ENCODE measurements around the gene ATP8B1. TPM values are rescaled to one million over a fixed set of nuclear protein-coding genes. Genes with fewer than 3 reads are reported as not detected.
"Not testable (repeated sequence)": the region's sequence is repeated elsewhere in the genome, so short reads cannot be mapped to it uniquely, and the experiment has no call there.

The ATP8B1 gene
- under 1 TPM in 1 of 2 experiments, not detected in 1; 0.25 TPM for total RNA-seq

DNA sequence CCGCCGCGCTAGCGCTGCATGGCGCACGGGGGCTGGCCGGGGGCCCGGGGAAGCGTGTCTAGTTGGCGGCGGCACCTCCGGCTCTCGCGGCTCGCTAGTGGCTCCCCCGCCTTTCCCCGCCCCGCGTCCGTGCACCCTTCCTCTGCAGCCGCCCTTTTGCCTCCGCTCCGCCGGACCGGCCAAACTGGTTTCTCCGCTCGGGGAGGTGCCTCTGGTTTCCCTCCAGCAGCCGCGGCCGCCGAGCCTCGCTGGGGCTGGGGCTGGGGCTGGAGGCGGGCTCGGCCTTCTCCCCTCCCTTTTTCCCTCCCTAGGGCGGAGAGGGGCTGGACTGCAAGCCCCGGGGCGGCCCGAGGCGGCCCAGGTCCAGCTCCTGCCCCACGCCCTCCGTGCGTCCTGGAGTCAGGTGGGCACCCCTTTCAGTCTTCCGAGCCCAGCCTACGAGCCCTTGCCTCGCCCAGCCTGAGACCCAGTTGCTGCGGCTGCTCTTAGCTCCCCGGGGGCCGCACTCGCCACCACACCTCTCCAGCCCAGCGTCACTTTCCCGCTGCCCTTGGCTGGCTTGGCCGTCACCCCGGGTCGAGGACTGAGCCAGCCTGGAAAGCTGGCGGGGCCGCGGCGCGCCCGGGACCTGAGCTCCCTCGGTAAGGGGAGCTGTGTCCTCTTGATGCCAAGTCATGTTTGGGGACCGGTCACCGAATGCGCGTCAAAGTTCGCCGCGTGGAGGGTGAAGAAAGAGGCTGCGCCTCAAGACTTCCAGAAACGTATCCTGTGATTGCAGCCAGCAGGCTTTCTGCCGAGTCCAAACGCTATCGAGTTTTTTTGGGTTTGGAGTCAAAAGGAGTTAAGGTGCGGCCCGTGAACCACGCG, at the start of gene ATP8B1:
TSS of gene ATP8B1 (minus strand) at position 213 of the 867 bp plus-strand sequence. CDS start 71,508 bp downstream, outside the sequence.
- no peak within 1 kb of the TSS for H3K27ac Mint-ChIP-seq
- H3K9me3 Mint-ChIP-seq, result no peaks in the 10 kb centered on the region
- H3K4me3 Mint-ChIP-seq, result peak within 1 kb of the TSS; percentile 83
- POLR2A ChIA-PET, result no interaction called here
- ATAC-seq (ENCODE audit: low read depth) (peak; percentile 40), DNase-seq (peak; percentile 34)
- H3K4me1 Mint-ChIP-seq, result peaks cover 12% of the 10 kb centered on the region
- no peaks in the 10 kb centered on the region for H3K36me3 Mint-ChIP-seq
- peaks cover 69% of the 10 kb centered on the region for H3K27me3 Mint-ChIP-seq

DNA sequence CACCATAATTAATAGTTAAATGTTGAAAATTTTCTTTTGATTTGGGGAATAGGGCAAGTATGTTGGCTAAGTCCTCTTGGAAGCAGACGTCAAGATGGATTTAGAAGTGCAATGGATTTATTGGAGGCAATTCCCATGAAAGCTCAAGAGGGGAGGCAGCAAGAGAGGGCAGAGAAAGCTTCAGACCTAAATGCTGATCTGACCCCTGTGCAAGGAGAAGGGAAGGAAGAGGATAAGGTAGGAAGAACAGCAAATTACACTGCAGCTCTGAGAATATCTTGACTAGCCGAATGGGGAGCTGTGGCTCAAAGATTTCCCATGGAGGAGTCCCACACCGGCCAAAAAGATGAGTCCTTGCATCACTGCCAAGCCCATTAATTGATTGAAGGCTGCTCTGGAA, 46.9 kb upstream of the ATP8B1 start:
- DNase-seq (no peak), ATAC-seq (ENCODE audit: low read depth) (no peak)
- Mint-ChIP-seq H3K9me3 (peaks cover 2% of the 10 kb centered on the region), H3K36me3 (peaks cover 2% of the 10 kb centered on the region), H3K27me3 (peaks cover 42% of the 10 kb centered on the region), H3K4me1 (no peaks in the 10 kb centered on the region), H3K4me3 (no peak overlapping the region), H3K27ac (no peak overlapping the region)
- POLR2A ChIA-PET, result no interaction called here

DNA sequence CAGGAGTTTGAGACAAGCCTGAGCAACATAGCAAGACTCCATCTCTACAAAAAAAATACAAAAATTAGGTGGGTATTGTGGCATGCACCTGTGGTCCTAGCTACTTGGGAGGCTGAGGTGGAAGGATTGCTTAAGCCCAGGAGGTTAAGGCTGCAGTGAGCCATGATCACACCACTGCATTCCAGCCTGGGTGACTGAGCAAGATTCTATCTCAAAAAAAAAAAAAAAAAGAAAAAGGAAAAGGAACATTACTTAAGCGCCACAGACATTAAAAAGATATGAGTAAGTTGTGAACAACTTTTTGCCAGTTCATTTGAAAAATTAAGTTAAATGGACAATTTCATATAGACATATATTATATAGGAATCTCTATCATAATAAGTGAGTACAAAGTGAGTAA, 45.3 kb upstream of the ATP8B1 start:
- ATAC-seq (ENCODE audit: low read depth); H3K27ac Mint-ChIP-seq; H3K4me1 Mint-ChIP-seq; H3K36me3 Mint-ChIP-seq; DNase-seq; POLR2A ChIA-PET; H3K4me3 Mint-ChIP-seq; H3K9me3 Mint-ChIP-seq: not testable (repeated sequence)
- peaks cover 35% of the 10 kb centered on the region for H3K27me3 Mint-ChIP-seq

DNA sequence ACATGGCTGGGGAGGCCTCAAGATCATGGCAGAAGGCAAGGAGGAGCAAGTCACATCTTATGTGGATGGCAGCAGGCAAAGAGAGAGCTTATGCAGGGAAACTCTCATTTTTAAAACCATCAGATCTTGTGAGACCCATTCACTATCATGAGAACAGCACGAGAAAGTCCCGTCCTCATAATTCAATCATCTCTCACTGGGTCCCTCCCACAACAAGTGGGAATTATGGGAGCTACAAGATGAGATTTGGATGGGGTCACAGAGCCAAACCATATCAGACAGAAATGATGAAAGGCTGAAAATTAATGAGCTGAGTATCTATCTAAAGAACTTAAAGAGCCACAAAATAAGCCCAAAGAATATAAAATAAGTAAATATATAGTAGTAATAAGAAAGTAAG, 44.3 kb upstream of the ATP8B1 start:
- H3K27me3 Mint-ChIP-seq, result peaks cover 31% of the 10 kb centered on the region
- H3K9me3 Mint-ChIP-seq; POLR2A ChIA-PET; H3K27ac Mint-ChIP-seq; H3K4me3 Mint-ChIP-seq; ATAC-seq (ENCODE audit: low read depth); H3K36me3 Mint-ChIP-seq; H3K4me1 Mint-ChIP-seq; DNase-seq: not testable (repeated sequence)

DNA sequence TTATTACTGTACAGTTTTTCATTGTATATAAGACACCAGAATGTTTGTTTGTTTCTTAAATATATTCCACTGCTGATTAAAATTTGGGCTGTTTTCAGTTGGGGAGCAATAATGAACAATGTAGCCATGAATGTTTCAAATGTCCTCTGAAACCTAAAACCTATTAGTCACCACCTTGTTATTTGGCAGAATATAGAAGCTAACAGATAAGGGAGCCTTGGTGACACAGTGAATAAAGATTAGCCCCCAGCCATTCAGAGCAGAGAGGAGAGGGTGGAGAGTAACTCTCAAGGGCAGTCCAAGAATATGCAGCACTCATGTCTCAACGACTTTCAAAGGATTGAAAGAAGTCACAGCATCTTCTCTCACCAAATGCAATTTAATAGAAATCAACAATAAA, 43.1 kb upstream of the ATP8B1 start:
- peaks cover 2% of the 10 kb centered on the region for H3K36me3 Mint-ChIP-seq
- H3K27ac Mint-ChIP-seq, result no peak overlapping the region
- H3K4me3 Mint-ChIP-seq, result no peak overlapping the region
- POLR2A ChIA-PET, result no interaction called here
- ATAC-seq (ENCODE audit: low read depth), result no peak
- peaks cover 2% of the 10 kb centered on the region for H3K9me3 Mint-ChIP-seq
- H3K27me3 Mint-ChIP-seq, result peaks cover 26% of the 10 kb centered on the region
- H3K4me1 Mint-ChIP-seq, result peaks cover 14% of the 10 kb centered on the region
- DNase-seq, result no peak

DNA sequence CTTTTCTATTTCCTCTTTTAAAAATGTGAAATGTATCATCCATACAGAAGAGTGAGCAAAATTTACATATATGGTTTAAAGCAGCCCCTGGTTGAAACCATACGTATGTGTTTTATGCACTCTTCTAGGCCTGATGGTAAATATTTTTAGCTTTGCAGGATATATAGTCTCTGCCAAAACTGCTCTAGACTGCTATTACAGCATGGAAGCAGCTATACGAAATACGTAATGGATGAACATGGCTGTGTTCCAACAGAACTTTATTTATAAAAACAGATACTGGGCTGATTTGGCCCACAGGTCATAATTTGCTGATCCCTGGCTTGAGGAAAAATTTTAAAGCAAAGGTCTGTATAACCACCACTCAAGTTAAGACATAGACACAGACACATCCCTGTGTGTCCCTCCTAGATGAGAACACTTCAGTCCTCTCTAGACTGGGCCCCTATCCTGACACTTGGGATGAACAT, 42.5 kb upstream of the ATP8B1 start:
- Mint-ChIP-seq H3K27ac (no peak overlapping the region), H3K4me3 (no peak overlapping the region), H3K36me3 (peaks cover 2% of the 10 kb centered on the region), H3K27me3 (peaks cover 26% of the 10 kb centered on the region), H3K4me1 (peaks cover 17% of the 10 kb centered on the region), H3K9me3 (peaks cover 2% of the 10 kb centered on the region)
- POLR2A ChIA-PET, result no interaction called here
- no peak for ATAC-seq (ENCODE audit: low read depth)
- DNase-seq, result no peak

DNA sequence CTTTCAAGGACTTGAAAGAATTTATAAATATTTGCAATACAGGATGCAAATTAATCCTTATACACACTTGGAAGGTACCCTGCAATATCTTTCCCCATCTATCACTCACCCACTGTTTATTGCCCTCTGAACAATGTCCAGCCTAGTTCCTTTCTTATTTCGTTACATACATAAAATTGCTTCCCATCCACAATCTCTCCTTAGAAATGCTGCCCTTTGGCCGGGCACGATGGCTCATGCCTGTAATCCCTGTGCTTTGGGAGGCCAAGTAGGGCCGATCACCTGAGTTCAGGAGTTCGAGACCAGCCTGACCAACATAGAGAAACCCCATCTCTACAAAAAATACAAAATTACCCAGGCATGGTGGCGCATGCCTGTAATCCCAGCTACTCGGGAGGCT, 41.2 kb upstream of the ATP8B1 start:
- Mint-ChIP-seq H3K4me1 (peaks cover 20% of the 10 kb centered on the region), H3K4me3 (no peak overlapping the region), H3K27ac (no peak overlapping the region), H3K36me3 (no peaks in the 10 kb centered on the region), H3K27me3 (peaks cover 21% of the 10 kb centered on the region), H3K9me3 (no peaks in the 10 kb centered on the region)
- POLR2A ChIA-PET, result no interaction called here
- ATAC-seq (ENCODE audit: low read depth) (no peak), DNase-seq (no peak)

DNA sequence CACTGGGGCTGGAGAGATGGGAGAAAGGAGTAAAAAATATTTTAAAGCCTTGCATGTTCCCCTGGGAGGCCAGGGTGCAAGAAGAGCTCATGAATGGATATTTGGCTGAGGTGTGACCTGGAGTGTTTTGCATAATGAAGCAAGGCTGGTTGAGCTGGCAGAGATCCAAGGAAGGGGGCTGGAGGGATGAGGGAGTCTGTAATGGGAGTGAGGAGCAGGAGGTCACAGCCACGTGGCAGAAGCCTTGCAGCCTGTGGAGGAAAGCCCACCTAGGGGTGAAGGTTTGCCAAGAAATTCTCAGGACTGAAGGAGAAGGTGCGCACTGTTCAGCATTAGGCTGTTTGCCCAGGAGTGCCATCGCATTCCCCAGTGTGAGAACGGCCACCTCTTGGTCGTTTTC, 40.3 kb upstream of the ATP8B1 start:
- peaks cover 18% of the 10 kb centered on the region for H3K27me3 Mint-ChIP-seq
- no peak overlapping the region for H3K4me3 Mint-ChIP-seq
- ATAC-seq (ENCODE audit: low read depth), result no peak
- no peak for DNase-seq
- H3K4me1 Mint-ChIP-seq, result peaks cover 25% of the 10 kb centered on the region
- no peaks in the 10 kb centered on the region for H3K36me3 Mint-ChIP-seq
- POLR2A ChIA-PET, result no interaction called here
- no peak overlapping the region for H3K27ac Mint-ChIP-seq
- no peaks in the 10 kb centered on the region for H3K9me3 Mint-ChIP-seq

DNA sequence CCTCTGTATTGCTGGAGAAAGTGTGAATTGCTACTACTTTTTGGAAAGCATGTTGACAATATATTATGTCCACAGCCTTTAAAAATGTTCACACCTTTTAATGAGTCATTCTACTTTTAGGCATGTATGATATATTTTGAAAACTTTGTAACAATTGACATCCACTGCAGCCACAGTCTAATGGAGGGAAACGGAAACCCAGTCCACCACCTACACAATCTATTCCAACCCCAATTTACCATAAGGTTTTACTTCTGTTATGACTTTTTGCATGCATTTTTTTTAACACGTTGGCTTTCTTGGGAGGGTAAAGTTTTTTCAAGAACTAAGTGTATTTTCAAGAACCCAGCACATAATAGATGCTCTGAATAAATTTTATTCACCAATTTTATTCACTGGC, 38.5 kb upstream of the ATP8B1 start:
- Mint-ChIP-seq H3K4me1 (peaks cover 29% of the 10 kb centered on the region), H3K4me3 (peak overlapping the region; percentile 7), H3K27ac (no peak overlapping the region), H3K9me3 (no peaks in the 10 kb centered on the region), H3K27me3 (peaks cover 8% of the 10 kb centered on the region), H3K36me3 (no peaks in the 10 kb centered on the region)
- ATAC-seq (ENCODE audit: low read depth) (peak; percentile 67), DNase-seq (no peak)
- POLR2A ChIA-PET, result no interaction called here

DNA sequence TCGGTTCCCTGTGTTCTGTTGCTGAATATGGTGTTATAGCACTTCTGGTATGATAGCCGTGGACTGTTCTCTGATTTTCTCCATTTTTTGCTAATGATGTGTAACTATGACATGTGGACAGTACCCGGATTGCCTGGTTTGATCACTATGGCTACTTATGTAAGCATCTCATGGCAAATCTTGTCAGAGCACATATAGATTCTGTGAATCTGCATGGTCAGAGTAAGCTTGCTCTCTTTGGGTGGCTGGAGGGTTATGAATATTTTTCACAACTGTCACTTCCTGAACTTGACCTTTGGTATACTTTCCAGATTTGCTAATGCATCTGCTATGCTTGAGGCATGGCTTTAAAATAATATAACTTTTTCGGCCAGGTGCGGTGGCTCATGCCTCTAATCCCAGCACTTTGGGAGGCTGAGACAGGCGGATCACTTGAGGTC, 36.8 kb upstream of the ATP8B1 start:
- DNase-seq (no peak), ATAC-seq (ENCODE audit: low read depth) (no peak)
- H3K27ac Mint-ChIP-seq, result no peak overlapping the region
- H3K4me3 Mint-ChIP-seq, result no peak overlapping the region
- H3K27me3 Mint-ChIP-seq, result peaks cover 8% of the 10 kb centered on the region
- peaks cover 1% of the 10 kb centered on the region for H3K36me3 Mint-ChIP-seq
- POLR2A ChIA-PET, result no interaction called here
- H3K4me1 Mint-ChIP-seq, result peaks cover 32% of the 10 kb centered on the region
- H3K9me3 Mint-ChIP-seq, result no peaks in the 10 kb centered on the region

DNA sequence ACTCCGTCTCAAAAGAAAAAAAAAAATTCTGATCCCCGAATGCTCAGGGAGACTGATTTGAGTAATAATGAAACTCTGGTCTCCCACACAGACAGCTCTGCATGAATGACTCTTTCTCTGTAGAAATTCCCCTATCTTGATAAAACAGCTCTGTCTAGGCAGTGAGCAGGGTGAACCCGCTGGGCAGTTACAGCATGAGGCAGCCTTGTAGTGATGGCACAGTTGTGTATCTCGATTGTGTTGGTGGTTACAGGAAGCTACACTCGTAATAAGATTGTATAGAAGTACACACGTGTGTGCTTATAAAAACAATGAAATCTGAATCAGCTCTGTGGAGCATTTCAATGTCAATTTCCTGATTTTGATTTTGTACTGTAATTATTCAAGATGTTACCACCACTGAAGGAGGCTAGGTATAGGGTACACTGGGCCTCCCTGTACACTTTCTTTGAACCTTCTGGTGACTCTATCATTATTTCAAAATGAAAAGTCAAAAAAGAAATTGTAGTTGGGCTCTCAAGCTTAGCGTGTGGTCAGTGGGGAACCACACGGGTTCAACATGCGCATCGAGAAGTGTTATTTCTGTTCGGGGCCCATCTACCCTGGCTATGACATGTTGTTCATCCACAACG, 34.9 kb upstream of the ATP8B1 start:
- POLR2A ChIA-PET, result interaction anchor here (0.6 to 0.8 kb wide), 2 partner anchors 212 to 216 kb away, joined by 3 to 4 read pairs; partner anchors contain the start of gene NARS1
- Mint-ChIP-seq H3K9me3 (no peaks in the 10 kb centered on the region), H3K4me1 (peaks cover 44% of the 10 kb centered on the region), H3K36me3 (peaks cover 3% of the 10 kb centered on the region), H3K4me3 (no peak overlapping the region), H3K27me3 (peaks cover 2% of the 10 kb centered on the region), H3K27ac (no peak overlapping the region)
- DNase-seq (no peak), ATAC-seq (ENCODE audit: low read depth) (peak; percentile 79)

DNA sequence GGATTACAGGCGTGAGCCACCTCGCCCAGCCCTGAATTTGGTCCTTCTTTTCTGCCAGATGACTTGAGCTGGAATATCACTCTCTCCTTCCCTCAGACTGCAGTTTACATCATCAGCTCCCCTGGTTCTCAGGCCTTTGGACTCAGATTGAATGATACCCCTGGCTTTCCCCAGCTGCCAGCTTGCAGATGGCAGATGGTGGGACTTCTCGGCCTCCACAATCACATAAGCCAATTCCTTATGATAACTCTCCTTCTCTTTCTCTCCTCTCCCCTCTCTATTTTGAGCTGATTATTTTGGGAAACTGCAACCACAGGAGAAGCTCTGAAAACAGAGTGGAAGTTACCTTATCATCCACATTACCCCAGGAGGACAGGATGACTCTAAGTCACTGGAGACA, 33.4 kb upstream of the ATP8B1 start:
- peaks cover 8% of the 10 kb centered on the region for H3K36me3 Mint-ChIP-seq
- H3K4me3 Mint-ChIP-seq, result no peak overlapping the region
- no peaks in the 10 kb centered on the region for H3K27me3 Mint-ChIP-seq
- DNase-seq (no peak), ATAC-seq (ENCODE audit: low read depth) (no peak)
- H3K9me3 Mint-ChIP-seq, result peaks cover 2% of the 10 kb centered on the region
- H3K4me1 Mint-ChIP-seq, result peaks cover 46% of the 10 kb centered on the region
- POLR2A ChIA-PET, result interaction anchor here (0.5 kb wide), 1 partner anchor 201 kb away, joined by 3 read pairs; no protein-coding TSS in a partner anchor
- H3K27ac Mint-ChIP-seq, result no peak overlapping the region

DNA sequence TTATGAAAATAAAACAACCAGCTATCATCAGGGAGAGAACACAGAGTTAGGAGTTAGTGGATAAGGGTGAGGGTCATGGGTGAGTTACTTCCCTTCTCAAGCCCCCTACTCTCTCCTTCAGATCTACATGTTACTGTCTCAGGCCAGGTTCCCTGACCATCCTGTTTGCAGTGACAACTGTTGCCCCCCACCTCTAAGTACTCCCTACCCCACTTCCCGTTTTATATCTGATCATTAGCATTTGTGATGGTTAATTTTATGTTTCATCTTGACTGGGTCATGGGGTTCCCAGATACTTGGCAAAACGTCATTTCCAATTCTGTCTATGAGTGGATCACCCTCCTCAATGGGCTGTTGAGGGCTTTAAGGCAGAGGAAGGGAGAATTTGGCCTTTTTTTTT, 32.8 kb upstream of the ATP8B1 start:
- POLR2A ChIA-PET, result interaction anchor here (0.5 kb wide), 1 partner anchor 202 kb away, joined by 3 read pairs; no protein-coding TSS in a partner anchor
- Mint-ChIP-seq H3K4me1 (peaks cover 43% of the 10 kb centered on the region), H3K27ac (no peak overlapping the region), H3K36me3 (peaks cover 9% of the 10 kb centered on the region), H3K4me3 (no peak overlapping the region), H3K27me3 (no peaks in the 10 kb centered on the region), H3K9me3 (peaks cover 2% of the 10 kb centered on the region)
- DNase-seq, result no peak
- no peak for ATAC-seq (ENCODE audit: low read depth)

DNA sequence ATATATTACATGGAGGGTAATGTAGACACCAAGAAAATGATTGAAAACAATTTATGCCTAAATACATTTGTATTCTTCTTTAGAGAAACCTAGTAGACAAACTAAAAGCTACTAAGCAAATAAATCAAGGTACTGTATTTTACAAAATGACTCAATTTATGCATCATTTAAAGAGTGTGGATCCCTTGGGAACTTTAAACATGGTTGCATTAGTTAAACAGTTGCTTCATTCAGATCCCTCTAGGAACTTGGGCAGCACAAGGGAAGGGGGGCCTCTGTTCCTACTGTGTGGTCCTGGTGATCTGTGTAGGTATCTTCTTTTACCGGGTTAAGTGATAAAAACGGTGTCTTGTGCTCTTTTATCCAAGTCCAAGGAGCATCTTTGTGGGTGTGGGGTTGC, 31.5 kb upstream of the ATP8B1 start:
- Mint-ChIP-seq H3K4me3 (no peak overlapping the region), H3K4me1 (peaks cover 42% of the 10 kb centered on the region), H3K27me3 (no peaks in the 10 kb centered on the region), H3K36me3 (peaks cover 9% of the 10 kb centered on the region), H3K27ac (no peak overlapping the region), H3K9me3 (peaks cover 2% of the 10 kb centered on the region)
- no peak for DNase-seq
- no peak for ATAC-seq (ENCODE audit: low read depth)
- POLR2A ChIA-PET, result no interaction called here

Measured in activated naive CD8-positive, alpha-beta T cell treated with anti-CD3 and anti-CD28 coated beads, Interleukin-2, amount 10 ng/mL, durations not matched to agents 7 days and 5 days (primary cell).